ENCODE measurements around the gene EDARADD.

DNA sequence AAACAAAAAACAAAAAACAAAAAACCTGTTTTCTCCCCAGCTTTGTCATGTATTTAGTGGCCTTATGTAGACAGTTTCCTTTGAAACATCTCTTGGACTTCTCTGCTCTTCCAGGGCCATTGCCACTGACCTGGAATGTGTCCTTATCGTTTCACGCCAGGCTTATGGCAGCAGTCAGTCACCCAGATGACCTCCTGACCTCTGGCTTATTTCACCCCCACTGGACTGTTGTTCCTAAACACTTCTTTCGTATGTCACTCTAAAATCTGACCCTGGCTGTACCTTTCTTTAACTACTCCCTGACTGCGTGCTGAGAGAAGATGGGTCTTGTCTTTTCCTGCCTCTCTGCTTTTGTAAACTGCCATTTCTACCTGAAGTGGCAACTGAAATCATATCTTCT is 138.8 kb downstream of the EDARADD start:
- TF ChIP-seq CTCF (IDR thresholded peaks at IDR 0.05) = no peak
- no peak for TF ChIP-seq POLR2A (IDR thresholded peaks at IDR 0.05)
